ENCODE data around the gene GOLGA8Q. TPM values are rescaled to one million over a fixed set of nuclear protein-coding genes. Genes with fewer than 3 reads are reported as not detected.
"Not testable (repeated sequence)": the region's sequence is repeated elsewhere in the genome, so short reads cannot be mapped to it uniquely, and the experiment has no call there.

Gene GOLGA8Q
- total and polyA plus RNA-seq, 2 donors: 1.2 to 5.5 TPM

- not testable (repeated sequence) for DNase-seq (ENCODE audit: extremely low spot score); H3K27ac ChIP-seq (ENCODE audit: low read depth)
- WGBS: 85% methylated on average over 4 of the region's 8 CpGs
Measured at GRCh38 chr15:30603796-30604195, 51.9 kb downstream of the GOLGA8Q start, which contains the start of gene GOLGA8H. GOLGA8H (plus strand) TSS chr15:30604028; CDS start chr15:30604126, 98 bp downstream.

More at GRCh38 chr15:30603796-30604195, 51.9 kb downstream of the GOLGA8Q start, which contains the start of gene GOLGA8H:
- H3K4me3 ChIP-seq (ENCODE audit: low read depth, low read length); H3K36me3 ChIP-seq (ENCODE audit: insufficient read depth); H3K4me1 ChIP-seq (ENCODE audit: insufficient read depth): not testable (repeated sequence)

Small RNA genes within 50 kb of the gene (small RNA-seq; reads per million reads assigned to genes)
- gene RF00096 (not detected), gene RN7SL796P (not detected)

Other genes starting within 250 kb of the GOLGA8Q start
- 3.6 TPM for gene CHRFAM7A, start 158.5 kb upstream of the GOLGA8Q start, total RNA-seq
- gene CHRFAM7A, start 158.5 kb upstream of the GOLGA8Q start, polyA plus RNA-seq: 0.44 TPM
- gene GOLGA8R, start 137.8 kb upstream of the GOLGA8Q start, total RNA-seq: 5.3 TPM
- 1.2 TPM for gene GOLGA8R, start 137.8 kb upstream of the GOLGA8Q start, polyA plus RNA-seq
- gene GOLGA8H, start 52.0 kb downstream of the GOLGA8Q start, total RNA-seq: 1.4 TPM
- gene GOLGA8H, start 52.0 kb downstream of the GOLGA8Q start, polyA plus RNA-seq: 1.2 TPM

All from urinary bladder (tissue), 4 donors.